ENCODE data around the gene TFCP2.

Gene TFCP2

GRCh38 chr12:51070004-51070403 lies 102.9 kb downstream of the TFCP2 start:
- TF ChIP-seq, protein P1, sequence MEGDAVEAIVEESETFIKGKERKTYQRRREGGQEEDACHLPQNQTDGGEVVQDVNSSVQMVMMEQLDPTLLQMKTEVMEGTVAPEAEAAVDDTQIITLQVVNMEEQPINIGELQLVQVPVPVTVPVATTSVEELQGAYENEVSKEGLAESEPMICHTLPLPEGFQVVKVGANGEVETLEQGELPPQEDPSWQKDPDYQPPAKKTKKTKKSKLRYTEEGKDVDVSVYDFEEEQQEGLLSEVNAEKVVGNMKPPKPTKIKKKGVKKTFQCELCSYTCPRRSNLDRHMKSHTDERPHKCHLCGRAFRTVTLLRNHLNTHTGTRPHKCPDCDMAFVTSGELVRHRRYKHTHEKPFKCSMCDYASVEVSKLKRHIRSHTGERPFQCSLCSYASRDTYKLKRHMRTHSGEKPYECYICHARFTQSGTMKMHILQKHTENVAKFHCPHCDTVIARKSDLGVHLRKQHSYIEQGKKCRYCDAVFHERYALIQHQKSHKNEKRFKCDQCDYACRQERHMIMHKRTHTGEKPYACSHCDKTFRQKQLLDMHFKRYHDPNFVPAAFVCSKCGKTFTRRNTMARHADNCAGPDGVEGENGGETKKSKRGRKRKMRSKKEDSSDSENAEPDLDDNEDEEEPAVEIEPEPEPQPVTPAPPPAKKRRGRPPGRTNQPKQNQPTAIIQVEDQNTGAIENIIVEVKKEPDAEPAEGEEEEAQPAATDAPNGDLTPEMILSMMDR (IDR thresholded peaks at IDR 0.05; ENCODE audit: borderline replicate concordance, control extremely low read depth, extremely low read depth, insufficient read depth, missing control alignments) = no peak
- in situ Hi-C loops (cut with MboI; ENCODE audit: low sequenced_read_pairs, unreplicated experiment) = no loop called here
- no peak for DNase-seq (ENCODE audit: low spot score)

GRCh38 chr12:51067771-51068170 lies 105.2 kb downstream of the TFCP2 start:
- TF ChIP-seq, protein P1 (IDR thresholded peaks at IDR 0.05; ENCODE audit: borderline replicate concordance, control extremely low read depth, extremely low read depth, insufficient read depth, missing control alignments) = no peak
- in situ Hi-C loops (cut with MboI; ENCODE audit: low sequenced_read_pairs, unreplicated experiment) = no loop called here
- no peak for DNase-seq (ENCODE audit: low spot score)

DNA sequence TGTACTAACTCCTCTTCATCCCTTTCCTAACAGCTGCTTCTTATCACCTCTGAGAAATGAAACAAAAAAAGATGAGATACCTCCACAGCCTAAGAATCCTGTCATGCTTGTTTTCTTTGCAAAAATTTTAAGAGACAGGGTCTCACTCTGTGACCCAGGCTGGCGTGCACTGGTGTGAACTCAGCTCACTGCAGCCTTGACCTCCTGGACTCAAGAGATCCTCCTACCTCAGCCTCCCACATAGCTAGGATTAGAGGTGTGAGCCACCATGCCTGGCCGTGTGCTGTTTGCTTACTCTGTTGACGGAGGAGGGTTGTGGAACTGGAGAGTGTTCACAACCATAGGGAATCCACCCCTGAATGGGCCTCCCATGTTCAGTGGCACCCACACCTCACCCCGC lies 105.7 kb downstream of the TFCP2 start:
- no peak for DNase-seq (ENCODE audit: low spot score)
- in situ Hi-C loops (cut with MboI; ENCODE audit: low sequenced_read_pairs, unreplicated experiment) = no loop called here
- TF ChIP-seq, protein P1 (IDR thresholded peaks at IDR 0.05; ENCODE audit: borderline replicate concordance, control extremely low read depth, extremely low read depth, insufficient read depth, missing control alignments) = no peak

DNA sequence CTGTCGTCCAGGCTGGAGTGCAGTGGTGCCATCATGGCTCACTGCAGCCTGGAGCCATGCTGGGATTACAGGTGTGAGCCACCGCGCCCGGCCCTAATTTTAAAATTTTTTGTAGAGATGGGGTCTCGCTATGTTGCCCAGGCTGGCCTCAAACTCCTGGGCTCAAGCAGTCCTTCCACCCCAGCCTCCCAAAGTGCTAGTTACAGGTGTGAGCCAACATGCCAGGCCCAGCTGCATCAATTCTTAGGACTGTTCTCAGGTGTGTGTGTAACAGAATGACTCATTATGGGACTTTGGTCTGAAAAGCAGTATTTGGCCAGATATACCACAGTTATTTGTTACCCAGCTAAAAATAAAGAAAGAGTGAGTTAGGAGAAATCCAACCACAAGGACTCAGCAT lies 107.4 kb downstream of the TFCP2 start:
- no peak for DNase-seq (ENCODE audit: low spot score)
- TF ChIP-seq, protein P1 (IDR thresholded peaks at IDR 0.05; ENCODE audit: borderline replicate concordance, control extremely low read depth, extremely low read depth, insufficient read depth, missing control alignments) = no peak
- in situ Hi-C loops (cut with MboI; ENCODE audit: low sequenced_read_pairs, unreplicated experiment) = no loop called here

DNA sequence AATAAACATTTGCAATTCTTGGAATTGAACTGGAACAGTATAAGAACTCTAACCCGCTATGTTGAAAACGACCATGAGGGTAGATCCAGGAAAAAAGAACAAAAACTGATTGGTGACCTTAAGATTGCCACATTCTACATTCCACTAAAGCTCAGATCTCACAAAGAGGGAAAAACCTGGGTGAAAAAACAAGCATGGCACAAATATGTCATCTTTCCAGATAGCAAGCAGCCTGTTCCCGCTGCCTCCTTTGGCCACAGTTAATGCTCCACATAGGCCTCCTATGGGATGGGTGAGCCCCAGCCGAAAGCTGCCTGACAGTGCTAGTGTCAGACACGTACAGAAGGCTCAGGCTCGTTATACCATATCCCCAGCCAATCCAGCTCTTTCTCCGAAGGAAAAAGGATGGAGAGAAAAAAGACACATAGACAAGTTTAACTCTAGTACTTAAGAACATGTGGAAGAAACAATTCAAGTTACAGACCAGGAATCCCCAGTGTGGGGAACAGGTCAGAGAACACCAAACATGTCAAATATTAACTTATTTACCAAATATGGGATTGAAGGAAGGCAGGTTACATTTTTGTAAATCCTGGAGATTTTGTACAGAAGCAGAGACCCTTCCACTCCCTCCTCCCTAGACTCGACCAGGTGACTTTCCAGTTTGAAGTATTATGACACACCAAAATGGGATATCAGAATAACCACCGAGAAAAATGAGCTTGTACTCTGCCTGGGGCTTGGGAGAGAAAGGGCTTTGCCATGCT lies 110.1 kb downstream of the TFCP2 start:
- no peak for DNase-seq (ENCODE audit: low spot score)
- in situ Hi-C loops (cut with MboI; ENCODE audit: low sequenced_read_pairs, unreplicated experiment) = no loop called here
- TF ChIP-seq, protein P1 (IDR thresholded peaks at IDR 0.05; ENCODE audit: borderline replicate concordance, control extremely low read depth, extremely low read depth, insufficient read depth, missing control alignments) = no peak

- TF ChIP-seq, protein P1 (IDR thresholded peaks at IDR 0.05; ENCODE audit: borderline replicate concordance, control extremely low read depth, extremely low read depth, insufficient read depth, missing control alignments) = no peak
- no peak for DNase-seq (ENCODE audit: low spot score)
- in situ Hi-C loops (cut with MboI; ENCODE audit: low sequenced_read_pairs, unreplicated experiment) = no loop called here
These were observed 113.8 kb downstream of the TFCP2 start for GRCh38 chr12:51059086-51059485.
